Omental fat pad (tissue), 4 donors: ENCODE data around the gene C2CD4D. TPM values are rescaled to one million over a fixed set of nuclear protein-coding genes. Genes with fewer than 3 reads are reported as not detected.

Experiments used
- ATAC-seq: fragments of 150-250 bp; one replicate; pipeline ENCODE4 v1.9.1; 2016; ENCODE audit warnings: mild to moderate bottlenecking, moderate library complexity; ENCODE audit not compliant: low FRiP score
- DNase-seq: peaks from one replicate; pipeline ENCODE4 v3.0.0-alpha.2; 2019; ENCODE audit warnings: low spot score
- CTCF ChIP-seq, 3 donors: fragments of 450-650 bp; IDR thresholded peaks; one replicate each; pipeline ENCODE4 v1.5.1; 2016 to 2017; ENCODE audit warnings: antibody characterized with exemption in 3 of 3, mild to moderate bottlenecking in 3 of 3, moderate library complexity in 2 of 3
- small RNA-seq: library from RNA; depleted of rRNA; stranded (forward); fragments of <200 nt; gene quantifications from one replicate; pipeline ENCODE3, GENCODE V24; 2016
- total RNA-seq, 4 donors: library from RNA; depleted of rRNA; stranded (reverse); fragments of >200 nt; gene quantifications; one replicate each; pipeline ENCODE4 v1.1.0, GENCODE V29; 2016

Gene C2CD4D
- total RNA-seq, 4 donors from 2014 or later, result 1.9 TPM; not detected in 3

DNA sequence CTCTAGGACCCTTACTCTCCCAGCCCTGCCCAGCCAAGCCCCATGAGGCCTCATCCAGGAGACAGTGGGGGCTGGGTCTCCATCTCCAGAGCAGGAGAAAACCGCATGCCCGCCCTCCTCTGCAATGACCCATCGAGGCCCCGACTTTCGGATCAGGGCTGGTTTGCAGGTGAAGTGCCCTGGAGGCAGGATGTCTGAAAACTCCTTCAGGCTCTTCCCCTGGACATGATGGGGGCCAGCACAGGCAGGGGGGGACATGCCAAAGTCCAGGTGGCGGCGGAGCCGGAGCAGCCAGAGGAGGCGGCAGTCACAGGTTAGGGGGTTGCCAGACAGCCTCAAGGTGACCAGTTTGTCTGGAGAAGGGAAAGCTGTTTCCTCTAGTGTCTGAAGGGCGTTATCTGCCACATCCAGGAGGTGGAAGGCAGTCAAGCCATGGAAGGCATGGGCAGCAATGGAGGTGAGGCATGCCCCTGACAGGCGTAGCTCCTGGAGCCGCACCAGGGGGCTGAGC lies 38.3 kb downstream of the C2CD4D start:
- no peak for TF ChIP-seq CTCF (IDR thresholded peaks at IDR 0.05)
- DNase-seq, result no peak
- no peak for ATAC-seq

GRCh38 chr1:151800830-151801229 lies 38.8 kb downstream of the C2CD4D start:
- ATAC-seq, result no peak
- no peak for TF ChIP-seq CTCF (IDR thresholded peaks at IDR 0.05)
- DNase-seq, result no peak

DNA sequence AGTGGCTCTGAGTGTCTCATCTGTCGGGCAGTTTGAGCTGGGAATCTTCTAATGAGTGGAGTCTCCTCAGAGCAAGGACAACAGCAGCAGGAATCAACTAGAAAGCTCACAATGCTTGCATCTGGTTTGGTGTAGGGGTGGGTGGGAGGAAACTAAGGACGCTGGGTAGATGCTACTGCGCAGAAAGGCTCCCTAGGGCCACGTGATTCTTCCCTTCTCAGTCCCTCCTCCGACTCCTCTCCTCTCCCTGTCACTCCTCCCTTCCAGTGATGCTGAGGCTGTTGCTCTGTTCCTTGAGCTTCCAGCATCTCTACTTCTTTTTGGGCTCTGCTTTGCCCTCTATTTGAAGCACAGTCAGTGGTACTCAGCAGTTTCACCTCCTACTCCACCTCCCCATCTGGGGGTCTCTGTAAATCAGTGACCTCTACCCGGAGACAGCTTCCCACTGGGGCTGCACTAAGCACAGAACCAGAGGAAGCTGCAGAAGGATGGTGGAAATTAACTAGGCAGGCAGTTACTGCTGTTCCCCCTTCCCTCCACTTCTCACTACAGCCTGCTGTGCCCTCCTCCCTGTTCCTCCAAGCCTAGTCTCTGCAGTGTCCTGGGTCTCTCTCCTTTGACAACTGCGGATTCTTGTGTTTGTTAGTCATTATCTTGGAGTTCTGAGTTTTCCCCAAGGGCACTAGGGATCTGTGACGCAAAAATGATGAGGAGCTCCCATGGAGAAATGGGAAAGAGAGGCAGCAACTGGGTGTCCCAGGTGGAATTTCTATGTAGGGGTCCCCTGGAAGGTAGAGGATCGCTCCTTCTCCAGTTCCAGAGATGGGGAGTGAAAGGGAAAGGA lies 40.2 kb downstream of the C2CD4D start:
- TF ChIP-seq CTCF (IDR thresholded peaks at IDR 0.05), result no peak
- DNase-seq (no peak), ATAC-seq (no peak)

DNA sequence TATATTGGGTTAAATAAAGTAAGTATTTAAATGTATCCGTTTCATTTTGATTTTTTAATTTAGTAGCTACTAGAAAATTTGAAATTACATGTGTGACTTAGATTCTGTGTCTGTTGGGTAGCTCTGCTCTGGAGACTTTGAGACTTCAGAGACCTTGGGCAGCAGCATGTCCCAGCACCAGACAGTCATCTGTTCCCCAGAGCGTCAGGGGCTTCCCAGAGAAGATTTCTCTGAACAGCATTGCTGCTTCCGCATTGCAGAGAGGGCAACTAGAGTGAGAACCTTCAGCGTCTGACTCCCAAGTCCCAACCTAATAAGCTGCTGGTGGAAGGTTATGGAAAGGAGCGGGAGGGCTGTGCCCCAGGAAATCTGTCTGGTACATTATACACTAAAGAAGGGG lies 41.0 kb downstream of the C2CD4D start:
- no peak for DNase-seq
- ATAC-seq, result no peak
- no peak for TF ChIP-seq CTCF (IDR thresholded peaks at IDR 0.05)

GRCh38 chr1:151790940-151791651 lies 48.5 kb downstream of the C2CD4D start:
- TF ChIP-seq CTCF (IDR thresholded peaks at IDR 0.05), result no peak
- ATAC-seq (no peak), DNase-seq (no peak)

GRCh38 chr1:151790071-151790939 lies 49.3 kb downstream of the C2CD4D start, which contains the start of gene TDRKH:
TDRKH (minus strand) TSS chr1:151790500; CDS start chr1:151783022, 7,478 bp downstream.
- ATAC-seq, result peak; percentile 98
- DNase-seq, result peak; percentile 91
- TF ChIP-seq CTCF (IDR thresholded peaks at IDR 0.05), result no peak

Small RNA genes within 50 kb of the gene (small RNA-seq; reads per million reads assigned to genes)
- gene RF00019, result not detected

Other genes with a start within 250 kb of the C2CD4D start
- gene SNX27, start 227.8 kb downstream of the C2CD4D start, total RNA-seq, result 10 to 100 TPM; 21.3 to 41.9 (median 33.6) TPM
- not detected for gene CELF3, start 123.0 kb downstream of the C2CD4D start, total RNA-seq
- gene RIIAD1, start 118.3 kb downstream of the C2CD4D start, total RNA-seq, result not detected
- gene MRPL9, start 76.3 kb downstream of the C2CD4D start, total RNA-seq, result 10 to 100 TPM; 38.8 to 53.4 (median 46.8) TPM
- 1 to 10 TPM; 3.2 to 4.9 (median 4.1) TPM for gene TDRKH, start 49.3 kb downstream of the C2CD4D start, total RNA-seq
- gene LINGO4, start 34.4 kb downstream of the C2CD4D start, total RNA-seq, result under 1 TPM in 1 of 4 donors, not detected in 3; 0.19 TPM
- gene RORC, start 8.0 kb downstream of the C2CD4D start, total RNA-seq, result 10 to 100 TPM in 1 of 4 donors, 1 to 10 TPM in 2, not detected in 1; 2.0 to 16.0 (median 5.8) TPM
- not detected for gene THEM5, start 13.9 kb upstream of the C2CD4D start, total RNA-seq
- 10 to 100 TPM; 17.3 to 29.3 (median 21.8) TPM for gene THEM4, start 69.7 kb upstream of the C2CD4D start, total RNA-seq
- 100 to 1,000 TPM; 127 to 351 (median 161) TPM for gene S100A10, start 154.0 kb upstream of the C2CD4D start, total RNA-seq
- gene S100A11, start 197.2 kb upstream of the C2CD4D start, total RNA-seq, result 100 to 1,000 TPM; 211 to 389 (median 295) TPM
- gene TCHHL1, start 249.2 kb upstream of the C2CD4D start, total RNA-seq, result not detected